ENCODE results near the gene CLINT1. TPM values are rescaled to one million over a fixed set of nuclear protein-coding genes. Genes with fewer than 3 reads are reported as not detected.
A peak's percentile ranks its signal among the peaks of the same experiment; 100 is the strongest.

CLINT1 gene
- total RNA-seq, 4 donors from 2014 or later: 112 to 220 (median 136) TPM

- H3K36me3 ChIP-seq: no peaks in the 10 kb centered on the region
- no peak overlapping the region for H3K27ac ChIP-seq
- H3K27me3 ChIP-seq: no peaks in the 10 kb centered on the region
- TF ChIP-seq POLR2AphosphoS5 (IDR thresholded peaks at IDR 0.05) (no peak), POLR2A (IDR thresholded peaks at IDR 0.05) (no peak), EP300 (IDR thresholded peaks at IDR 0.05) (no peak), CTCF (IDR thresholded peaks at IDR 0.05) (no peak)
- H3K4me1 ChIP-seq: peaks cover 17% of the 10 kb centered on the region
- H3K4me3 ChIP-seq: no peak overlapping the region
- 85% methylated on average over 4 of the region's 4 CpGs for WGBS
- H3K9me3 ChIP-seq: no peaks in the 10 kb centered on the region
- DNase-seq (ENCODE audit: low spot score in 2 of 2): no peak
Measured at GRCh38 chr5:157900644-157901043, 41.7 kb upstream of the CLINT1 start.

- no peak for DNase-seq (ENCODE audit: low spot score in 2 of 2)
- no peaks in the 10 kb centered on the region for H3K36me3 ChIP-seq
- no peak overlapping the region for H3K4me3 ChIP-seq
- peaks cover 10% of the 10 kb centered on the region for H3K4me1 ChIP-seq
- H3K9me3 ChIP-seq: no peaks in the 10 kb centered on the region
- H3K27ac ChIP-seq: no peak overlapping the region
- H3K27me3 ChIP-seq: no peaks in the 10 kb centered on the region
- 89% methylated on average over 4 of the region's 4 CpGs for WGBS
- TF ChIP-seq POLR2A (IDR thresholded peaks at IDR 0.05) (no peak), EP300 (IDR thresholded peaks at IDR 0.05) (no peak), CTCF (IDR thresholded peaks at IDR 0.05) (no peak), POLR2AphosphoS5 (IDR thresholded peaks at IDR 0.05) (no peak)
Measured at GRCh38 chr5:157893611-157894010, 34.7 kb upstream of the CLINT1 start.

GRCh38 chr5:157892974-157893373, 34.0 kb upstream of the CLINT1 start:
- Histone ChIP-seq H3K4me1 (peaks cover 11% of the 10 kb centered on the region), H3K27me3 (no peaks in the 10 kb centered on the region), H3K27ac (no peak overlapping the region), H3K4me3 (no peak overlapping the region), H3K9me3 (no peaks in the 10 kb centered on the region), H3K36me3 (no peaks in the 10 kb centered on the region)
- no peak for TF ChIP-seq POLR2A (IDR thresholded peaks at IDR 0.05)
- TF ChIP-seq POLR2AphosphoS5 (IDR thresholded peaks at IDR 0.05): no peak
- TF ChIP-seq EP300 (IDR thresholded peaks at IDR 0.05): no peak
- no peak for TF ChIP-seq CTCF (IDR thresholded peaks at IDR 0.05)
- 75% methylated on average over 4 of the region's 4 CpGs for WGBS
- DNase-seq (ENCODE audit: low spot score in 2 of 2): no peak

- Histone ChIP-seq H3K4me1 (peaks cover 11% of the 10 kb centered on the region), H3K27me3 (no peaks in the 10 kb centered on the region), H3K27ac (no peak overlapping the region), H3K36me3 (no peaks in the 10 kb centered on the region), H3K9me3 (no peaks in the 10 kb centered on the region), H3K4me3 (no peak overlapping the region)
- DNase-seq (ENCODE audit: low spot score in 2 of 2): no peak
- TF ChIP-seq POLR2A (IDR thresholded peaks at IDR 0.05) (no peak), CTCF (IDR thresholded peaks at IDR 0.05) (no peak), POLR2AphosphoS5 (IDR thresholded peaks at IDR 0.05) (no peak), EP300 (IDR thresholded peaks at IDR 0.05) (no peak)
- 92% methylated on average over 2 of the region's 2 CpGs for WGBS
Measured at GRCh38 chr5:157890836-157891597, 32.1 kb upstream of the CLINT1 start.

GRCh38 chr5:157888814-157889532, 30.0 kb upstream of the CLINT1 start:
- no peak overlapping the region for H3K4me3 ChIP-seq
- H3K4me1 ChIP-seq: peaks cover 11% of the 10 kb centered on the region
- 63% methylated on average over 1 of the region's 1 CpG for WGBS
- no peaks in the 10 kb centered on the region for H3K27me3 ChIP-seq
- H3K36me3 ChIP-seq: no peaks in the 10 kb centered on the region
- no peak for DNase-seq (ENCODE audit: low spot score in 2 of 2)
- peak overlapping the region; percentile 51 for H3K27ac ChIP-seq
- TF ChIP-seq CTCF (IDR thresholded peaks at IDR 0.05) (no peak), EP300 (IDR thresholded peaks at IDR 0.05) (no peak), POLR2AphosphoS5 (IDR thresholded peaks at IDR 0.05) (no peak), POLR2A (IDR thresholded peaks at IDR 0.05) (no peak)
- H3K9me3 ChIP-seq: no peaks in the 10 kb centered on the region

Data from suprapubic skin (tissue), 4 donors.